ENCODE measurements around the gene TFCP2L1.
A peak's percentile ranks its signal among the peaks of the same experiment; 100 is the strongest.

The TFCP2L1 gene

GRCh38 chr2:121213386-121213785 lies 71.6 kb downstream of the TFCP2L1 start:
- DNase-seq: no peak

- no peak for DNase-seq
Measured at GRCh38 chr2:121212661-121213325, 72.2 kb downstream of the TFCP2L1 start.

GRCh38 chr2:121211689-121212151 lies 73.3 kb downstream of the TFCP2L1 start:
- DNase-seq: no peak

- no peak for DNase-seq
Measured at GRCh38 chr2:121211251-121211650, 73.8 kb downstream of the TFCP2L1 start.

GRCh38 chr2:121210691-121211090 lies 74.3 kb downstream of the TFCP2L1 start:
- no peak for DNase-seq

GRCh38 chr2:121209014-121209610 lies 75.9 kb downstream of the TFCP2L1 start:
- no peak for DNase-seq

GRCh38 chr2:121207494-121207893 lies 77.5 kb downstream of the TFCP2L1 start:
- no peak for DNase-seq

GRCh38 chr2:121205321-121205942 lies 79.6 kb downstream of the TFCP2L1 start:
- DNase-seq: peak; percentile 18

- DNase-seq: no peak
Measured at GRCh38 chr2:121203591-121204249, 81.3 kb downstream of the TFCP2L1 start.

GRCh38 chr2:121202541-121203310 lies 82.3 kb downstream of the TFCP2L1 start:
- DNase-seq: no peak

GRCh38 chr2:121201796-121202195 lies 83.2 kb downstream of the TFCP2L1 start:
- no peak for DNase-seq

- DNase-seq: no peak
Measured at GRCh38 chr2:121200419-121201315, 84.3 kb downstream of the TFCP2L1 start.

- no peak for DNase-seq
Measured at GRCh38 chr2:121200011-121200347, 85.0 kb downstream of the TFCP2L1 start.

GRCh38 chr2:121199281-121200010 lies 85.6 kb downstream of the TFCP2L1 start:
- no peak for DNase-seq

GRCh38 chr2:121197369-121198091 lies 87.5 kb downstream of the TFCP2L1 start:
- no peak for DNase-seq

- no peak for DNase-seq
Measured at GRCh38 chr2:121196849-121197155, 88.2 kb downstream of the TFCP2L1 start.

- DNase-seq: no peak
Measured at GRCh38 chr2:121196132-121196848, 88.7 kb downstream of the TFCP2L1 start.

GRCh38 chr2:121195036-121195435 lies 90.0 kb downstream of the TFCP2L1 start:
- no peak for DNase-seq

- no peak for DNase-seq
Measured at GRCh38 chr2:121194626-121195025, 90.4 kb downstream of the TFCP2L1 start.

GRCh38 chr2:121193185-121193584 lies 91.8 kb downstream of the TFCP2L1 start:
- DNase-seq: no peak

All from eye (tissue), 1 donor.